Activated CD8-positive, alpha-beta memory T cell treated with anti-CD3 and anti-CD28 coated beads, Interleukin-2, amount 50 U/mL, for 24 hours (primary cell): ENCODE measurements around the gene DDX5.

Experiments used
- DNase-seq: peaks from one replicate; pipeline ENCODE4 v3.0.0-alpha.2; 2020; ENCODE audit errors: extremely low read depth

Gene DDX5

GRCh38 chr17:64448665-64449512 lies 57.2 kb downstream of the DDX5 start, which contains the start of gene MILR1:
MILR1 (plus strand) TSS chr17:64449115; CDS start chr17:64449169, 54 bp downstream.
- no peak for DNase-seq
